K562 (cell line): ENCODE data around the gene GAPVD1. TPM values are rescaled to one million over a fixed set of nuclear protein-coding genes. Genes with fewer than 3 reads are reported as not detected.

Source experiments
- E2F4 ChIP-seq: sonication (generic); formaldehyde crosslinking; IDR thresholded peaks from 2 replicates; pipeline ENCODE4 v1.8.0; 2022; ENCODE audit warnings: mild to moderate bottlenecking, low read depth, missing genetic modification reagents
- E2F8 ChIP-seq: fragments of 450-650 bp; IDR thresholded peaks from 2 replicates; pipeline ENCODE4 v1.7.1; 2018; ENCODE audit warnings: mild to moderate bottlenecking, low read depth; ENCODE audit not compliant: partially characterized antibody
- ELF2 ChIP-seq: fragments of 250-450 bp; sonication (Bioruptor Pico); IDR thresholded peaks from 2 replicates; pipeline ENCODE4 v1.5.0; 2021; ENCODE audit warnings: mild to moderate bottlenecking
- EP300 ChIP-seq: IDR thresholded peaks from 2 replicates; pipeline ENCODE4 v1.6.1; 2012; ENCODE audit warnings: low read length, improper control_type of control experiment
- ID3 ChIP-seq, 2 experiments: fragments of 250-450 bp in 1 of 2; fragments of 450-650 bp in 1 of 2; sonication (Bioruptor Pico) in 1 of 2; IDR thresholded peaks; 2 replicates each; pipeline versions ENCODE4 v1.6.1 to v1.8.0; 2016 to 2021; ENCODE audit warnings: mild to moderate bottlenecking in 2 of 2, moderate library complexity in 2 of 2, missing compliant biosample characterization in 1 of 2, missing genetic modification characterization in 1 of 2
- KHSRP ChIP-seq: fragments of 450-650 bp; IDR thresholded peaks from 2 replicates; pipeline ENCODE4 v1.6.1; 2017
- MBD2 ChIP-seq: sonication (generic); IDR thresholded peaks from 2 replicates; pipeline ENCODE4 v1.6.1; 2016; ENCODE audit warnings: low read depth, borderline replicate concordance
- MCM7 ChIP-seq, 2 experiments: fragments of 450-650 bp; IDR thresholded peaks; 2 replicates each; pipeline ENCODE4 v1.6.1; 2016 to 2018
- NFIC ChIP-seq: fragments of 450-650 bp; IDR thresholded peaks from 2 replicates; pipeline ENCODE4 v1.6.1; 2017; ENCODE audit warnings: mild to moderate bottlenecking, inconsistent platforms
- POLR2A ChIP-seq: fragments of 450-650 bp; conservative IDR thresholded peaks from 2 replicates; pipeline ENCODE4 v1.6.1; 2016
- RBFOX2 ChIP-seq: fragments of 200-400 bp; formaldehyde crosslinking; IDR thresholded peaks from 2 replicates; pipeline ENCODE4 v1.6.1; 2017; ENCODE audit warnings: low read depth, mild to moderate bottlenecking, low read length, moderate library complexity
- RBM22 ChIP-seq: fragments of 200-400 bp; formaldehyde crosslinking; IDR thresholded peaks from 2 replicates; pipeline ENCODE4 v1.6.1; 2018; ENCODE audit warnings: low read length, low read depth; ENCODE audit not compliant: poor library complexity, severe bottlenecking
- SIN3A ChIP-seq, 2 experiments: fragments of 150-350 bp in 1 of 2; IDR thresholded peaks; 2 replicates each; pipeline ENCODE4 v1.6.1; 2011 to 2016; ENCODE audit warnings: borderline replicate concordance in 2 of 2, low read depth in 2 of 2, low read length in 2 of 2, mild to moderate bottlenecking in 2 of 2, moderate library complexity in 2 of 2; ENCODE audit not compliant: control insufficient read depth in 1 of 2
- SOX6 ChIP-seq: fragments of 450-650 bp; IDR thresholded peaks from 2 replicates; pipeline ENCODE4 v1.6.1; 2014; ENCODE audit warnings: mild to moderate bottlenecking
- TBP ChIP-seq: optimal IDR thresholded peaks from 2 replicates; pipeline ENCODE3; 2011; ENCODE audit warnings: low read depth, low read length, improper control_type of control experiment
- ZNF407 ChIP-seq: fragments of 450-650 bp; IDR thresholded peaks from 2 replicates; pipeline ENCODE4 v1.6.1; 2016; ENCODE audit warnings: low read depth
- polyA plus RNA-seq, 8 experiments: library from polyadenylated mRNA; depleted of rRNA in 4 of 8; stranded (reverse) in 5 of 8; unstranded in 3 of 8; fragments of >200 nt; fragmentation: Nextera tagmentation in 2 of 8; fragmentation: Illumina TruSeq in 1 of 8; extraction: Ambion mirVana in 2 of 8; extraction: Trizol in 1 of 8; gene quantifications; 2 replicates each; pipeline versions ENCODE4 v1.2.1 to v1.2.3, GENCODE V29; 2011 to 2014; ENCODE audit warnings: inconsistent platforms in 1 of 8, missing spikeins in 1 of 8
- total RNA-seq, 7 experiments: library from RNA; depleted of rRNA in 6 of 7; stranded (reverse); fragments of >200 nt in 6 of 7; fragmentation: Illumina TruSeq in 2 of 7; extraction: Trizol in 2 of 7; gene quantifications; 2 replicates each; pipeline versions ENCODE4 v1.2.1 to v1.2.3, GENCODE V29; 2011 to 2021; ENCODE audit warnings: low replicate concordance in 1 of 7

The GAPVD1 gene
- total and polyA plus RNA-seq, 9 of the 15 experiments (the other 6 are each of a cell fraction or from before 2014, with no cell fraction given) = 9.5 to 66.1 (median 45.5) TPM

GRCh38 chr9:125235804-125236519, 25.7 kb upstream of the GAPVD1 start (continued):
- TF ChIP-seq ZNF407 = no peak
- TF ChIP-seq RBM22 = peak; percentile 97
- TF ChIP-seq SOX6 = no peak
- TF ChIP-seq MBD2 = peak; percentile 8; the same call in 1 of the 2 replicates
- TF ChIP-seq TBP = no peak
- peak; percentile 84 for TF ChIP-seq RBFOX2
- no peak for TF ChIP-seq ID3 (CRISPR knock-in tag; IDR thresholded peaks at IDR 0.05)
- TF ChIP-seq ID3 (tag; IDR thresholded peaks at IDR 0.05) = no peak
- no peak for TF ChIP-seq E2F4 (CRISPR knock-in tag)
- TF ChIP-seq POLR2A = no peak
- TF ChIP-seq ELF2 (CRISPR knock-in tag) = 0 out of 2 replicates have a peak, but pooled peaks have one; percentile 9
- no peak for TF ChIP-seq E2F8
- TF ChIP-seq KHSRP = no peak
- no peak for TF ChIP-seq EP300
- TF ChIP-seq NFIC = no peak
- TF ChIP-seq SIN3A (IDR thresholded peaks at IDR 0.05; ENCODE audit: borderline replicate concordance in 2 of 2, control insufficient read depth in 1 of 2, low read depth in 2 of 2, low read length in 2 of 2) = peak in 1 of 2 experiments; percentile 87; a peak in 1 of 4 replicates
- no peak for TF ChIP-seq MCM7 (IDR thresholded peaks at IDR 0.05)
